Measurements from ENCODE around the gene SH3GL2.

GRCh38 chr9:17735859-17736258 is 157.0 kb downstream of the SH3GL2 start:
- TF ChIP-seq CTCF (IDR thresholded peaks at IDR 0.05): no peak
- TF ChIP-seq POLR2A (IDR thresholded peaks at IDR 0.05): no peak
